IMR-90 (cell line): ENCODE results near the gene PTGES3L. TPM values are rescaled to one million over a fixed set of nuclear protein-coding genes. Genes with fewer than 3 reads are reported as not detected.
"Not testable (repeated sequence)": the region's sequence is repeated elsewhere in the genome, so short reads cannot be mapped to it uniquely, and the experiment has no call there.

ENCODE experiments used
- ATAC-seq: fragments of 200-7000 bp; cut with Tn5 transposase; 2 replicates; pipeline ENCODE4 v1.9.1; 2020; ENCODE audit warnings: low read depth, mild to moderate bottlenecking, moderate library complexity
- BruUV-seq: library from RNA; stranded (reverse); fragments of 400-500 nt; replicated peaks from 2 replicates; lab custom pipeline; 2021; lab: Mats Ljungman, UMichigan
- CTCF ChIA-PET: fragments of 300-600 bp; formaldehyde crosslinking; extraction: SDS; loops from one replicate; lab custom pipeline; 2021; ENCODE audit warnings: antibody characterized with exemption; lab: Yijun Ruan, JAX
- POLR2A ChIA-PET: fragments of 300-600 bp; sonication (Branson Sonifier 250); formaldehyde crosslinking; loops from one replicate; lab custom pipeline; 2022; ENCODE audit warnings: antibody characterized with exemption; ENCODE audit not compliant: unreplicated experiment; lab: Charles Lee
- DNase-seq: peaks from one replicate; pipeline ENCODE4 v3.0.0; 2013
- H2AFZ ChIP-seq: replicated peaks from 2 replicates; pipeline ENCODE3; 2013; ENCODE audit warnings: low read length, mild to moderate bottlenecking; ENCODE audit not compliant: poor library complexity
- H2AK5ac ChIP-seq: 2 replicates; pipeline ENCODE4 v1.6.1; 2013; ENCODE audit warnings: low read depth, low read length, inconsistent platforms
- H2AK9ac ChIP-seq: replicated peaks from 2 replicates; pipeline ENCODE3; 2013; ENCODE audit warnings: mild to moderate bottlenecking, low read depth, low read length, moderate library complexity; ENCODE audit not compliant: poor library complexity
- H2BK120ac ChIP-seq: 2 replicates; pipeline ENCODE4 v1.6.1; 2013; ENCODE audit warnings: low read depth, low read length, inconsistent platforms
- H2BK15ac ChIP-seq: 3 replicates; pipeline ENCODE4 v1.6.1; 2013; ENCODE audit warnings: low read depth, low read length, inconsistent platforms
- H2BK20ac ChIP-seq: 2 replicates; pipeline ENCODE4 v1.6.1; 2013; ENCODE audit warnings: low read depth, mild to moderate bottlenecking, inconsistent platforms, low read length, moderate library complexity
- H2BK5ac ChIP-seq: 2 replicates; pipeline ENCODE4 v1.6.1; 2013; ENCODE audit warnings: mild to moderate bottlenecking, low read depth, low read length, inconsistent platforms; ENCODE audit not compliant: poor library complexity, severe bottlenecking
- H3K14ac ChIP-seq: replicated peaks from 2 replicates; pipeline ENCODE4 v1.6.1; 2013; ENCODE audit warnings: low read depth, low read length, inconsistent platforms
- H3K18ac ChIP-seq: 2 replicates; pipeline ENCODE4 v1.6.1; 2013; ENCODE audit warnings: low read depth, low read length, control low read depth
- H3K23ac ChIP-seq: 2 replicates; pipeline ENCODE4 v1.6.1; 2013; ENCODE audit warnings: low read depth, low read length, inconsistent platforms
- H3K27ac ChIP-seq: 2 replicates; pipeline ENCODE4 v1.5.1; 2013; ENCODE audit warnings: mild to moderate bottlenecking, control low read depth, low read length; ENCODE audit not compliant: insufficient read depth
- H3K27me3 ChIP-seq: 2 replicates; pipeline ENCODE4 v1.6.1; 2013; ENCODE audit warnings: low read length; ENCODE audit not compliant: control insufficient read depth, insufficient read depth
- H3K36me3 ChIP-seq: 2 replicates; pipeline ENCODE4 v1.6.1; 2013; ENCODE audit warnings: low read length, mixed read lengths; ENCODE audit not compliant: control insufficient read depth, insufficient read depth
- H3K4ac ChIP-seq: 2 replicates; pipeline ENCODE4 v1.6.1; 2013; ENCODE audit warnings: low read depth, low read length, inconsistent platforms
- H3K4me1 ChIP-seq: 2 replicates; pipeline ENCODE4 v1.6.1; 2013; ENCODE audit warnings: low read length, mixed read lengths; ENCODE audit not compliant: control insufficient read depth, insufficient read depth
- H3K4me2 ChIP-seq: 2 replicates; pipeline ENCODE4 v1.6.1; 2013; ENCODE audit warnings: low read depth, mild to moderate bottlenecking, control low read depth, low read length, moderate library complexity
- H3K4me3 ChIP-seq: 2 replicates; pipeline ENCODE4 v1.5.1; 2013; ENCODE audit warnings: low read depth, mild to moderate bottlenecking, control low read depth, low read length, moderate library complexity; ENCODE audit not compliant: insufficient read depth
- H3K56ac ChIP-seq: 2 replicates; pipeline ENCODE4 v1.6.1; 2013; ENCODE audit warnings: low read length, inconsistent platforms; ENCODE audit not compliant: insufficient read depth; ENCODE audit errors: extremely low read depth
- H3K79me1 ChIP-seq, 2 experiments: 2 replicates each; pipeline ENCODE4 v1.6.1; 2013; ENCODE audit warnings: low read length in 2 of 2, inconsistent platforms in 1 of 2, low read depth in 1 of 2
- H3K9ac ChIP-seq: 2 replicates; pipeline ENCODE4 v1.6.1; 2013; ENCODE audit warnings: low read depth, low read length, control low read depth
- H3K9me1 ChIP-seq: 2 replicates; pipeline ENCODE4 v1.6.1; 2013; ENCODE audit warnings: low read length, inconsistent platforms; ENCODE audit not compliant: insufficient read depth
- H3K9me3 ChIP-seq: 2 replicates; pipeline ENCODE4 v1.6.1; 2013; ENCODE audit warnings: low read length; ENCODE audit not compliant: control insufficient read depth, insufficient read depth
- H4K20me1 ChIP-seq: 2 replicates; pipeline ENCODE4 v1.6.1; 2013; ENCODE audit warnings: low read length, inconsistent platforms; ENCODE audit not compliant: insufficient read depth
- H4K5ac ChIP-seq: 2 replicates; pipeline ENCODE4 v1.6.1; 2013; ENCODE audit warnings: mild to moderate bottlenecking, low read depth, low read length, control low read depth
- H4K8ac ChIP-seq, 2 experiments: 2 replicates each; pipeline ENCODE4 v1.6.1; 2013; ENCODE audit warnings: low read depth in 2 of 2, low read length in 2 of 2, control low read depth in 1 of 2, inconsistent platforms in 1 of 2
- H4K91ac ChIP-seq: 2 replicates; pipeline ENCODE4 v1.6.1; 2013; ENCODE audit warnings: low read depth, low read length, inconsistent platforms; ENCODE audit not compliant: insufficient read depth
- BHLHE40 ChIP-seq: fragments of 150-350 bp; IDR thresholded peaks from 2 replicates; pipeline ENCODE4 v1.6.1; 2016; ENCODE audit warnings: mild to moderate bottlenecking, low read depth, low read length
- MAFK ChIP-seq: IDR thresholded peaks from 2 replicates; pipeline ENCODE4 v1.6.1; 2012; ENCODE audit warnings: low read depth, low read length, improper control_type of control experiment
- RFX5 ChIP-seq: IDR thresholded peaks from 2 replicates; pipeline ENCODE4 v1.8.0; 2012; ENCODE audit warnings: low read depth, mild to moderate bottlenecking, low read length, moderate library complexity
- WGBS, 2 experiments: methylation state at CpG; one replicate each; pipeline versions ENCODE4 v1.1.5 to v1.1.7; 2013; ENCODE audit warnings: missing lambda C conversion rate in 2 of 2; ENCODE audit not compliant: insufficient read length in 1 of 2; ENCODE audit errors: extremely low coverage in 2 of 2; 5-methylcytosine and 5-hydroxymethylcytosine counted together
- dilution Hi-C: fragments of 300-500 bp; cut with HindIII; formaldehyde crosslinking; loops from one replicate; pipeline ENCODE4 v1.14.3; 2018; ENCODE audit warnings: low sequenced_read_pairs; ENCODE audit not compliant: unreplicated experiment
- in situ Hi-C: fragments of 300-500 bp; cut with MboI; formaldehyde crosslinking; loops from 3 replicates; pipeline ENCODE4 v1.14.3; 2019; ENCODE audit warnings: low sequenced_read_pairs, inconsistent platforms, mixed read lengths
- intact Hi-C: fragments of 100-400 bp; cut with micrococcal nuclease; formaldehyde crosslinking; loops from 2 replicates; pipeline ENCODE4 v1.10.0; 2022
- polyA plus RNA-seq, 3 experiments: library from polyadenylated mRNA; depleted of rRNA; stranded (reverse); fragments of >200 nt; gene quantifications; 2 replicates each; pipeline ENCODE4 v1.2.3, GENCODE V29; 2012; ENCODE audit warnings: low replicate concordance in 1 of 3
- total RNA-seq: library from RNA; depleted of rRNA; stranded (reverse); fragments of >200 nt; gene quantifications from 2 replicates; pipeline ENCODE4 v1.2.3, GENCODE V29; 2012
- TF ChIP-seq, protein P1 (sequence below): fragments of 150-350 bp; IDR thresholded peaks from 2 replicates; pipeline ENCODE4 v1.6.1; 2016; ENCODE audit warnings: low read depth, mild to moderate bottlenecking, low read length, moderate library complexity, borderline replicate concordance

Gene PTGES3L
- total and polyA plus RNA-seq, 2 of the 4 experiments (the other 2 are of a cell fraction): 1.4 to 2.4 TPM

DNA sequence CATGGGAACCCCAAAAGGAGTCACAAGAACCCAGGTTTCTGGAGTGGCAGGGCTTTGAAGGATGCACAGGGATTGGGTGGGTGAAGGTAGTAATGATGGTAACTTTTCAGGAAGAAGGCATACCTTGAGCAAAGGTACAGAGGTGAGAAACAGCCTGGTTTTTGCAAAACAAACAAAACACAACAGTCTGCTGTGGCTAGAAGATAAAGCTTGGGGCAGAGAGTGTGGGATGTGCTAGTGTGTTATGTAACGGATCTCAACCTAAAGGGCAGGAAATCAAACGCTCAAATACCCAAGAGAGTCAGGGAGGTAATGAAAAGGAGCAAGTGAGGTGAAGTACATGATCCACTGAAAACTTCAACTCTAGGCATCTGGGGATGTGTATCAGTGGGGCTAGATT, 4.6 kb downstream of the PTGES3L start:
- Histone ChIP-seq H3K4me2 (no peak overlapping the region), H2AK5ac (no peak overlapping the region), H3K23ac (no peak overlapping the region), H3K27ac (no peak overlapping the region), H3K27me3 (no peaks in the 10 kb centered on the region), H4K5ac (no peak overlapping the region), H3K56ac (no peak overlapping the region), H4K20me1 (no peaks in the 10 kb centered on the region), H2BK5ac (no peak overlapping the region), H2AFZ (no peak overlapping the region), H3K9ac (no peak overlapping the region), H3K14ac (no peak overlapping the region), H3K4ac (no peak overlapping the region), H3K18ac (no peak overlapping the region), H4K8ac (no peak overlapping the region), H2BK120ac (no peak overlapping the region), H3K36me3 (no peaks in the 10 kb centered on the region), H2BK15ac (no peak overlapping the region), H4K91ac (no peak overlapping the region), H2BK20ac (no peak overlapping the region), H3K4me1 (peaks cover 6% of the 10 kb centered on the region), H3K79me1 (peaks cover 0 to 12% of the 10 kb centered on the region in 2 experiments; a peak in 2 of 4 replicates), H3K9me1 (peaks cover 10% of the 10 kb centered on the region), H3K4me3 (no peak overlapping the region), H3K9me3 (no peaks in the 10 kb centered on the region), H2AK9ac (no peak overlapping the region)
- WGBS, 2 experiments: no CpG with 5 or more reads among the region's 2 CpGs
- dilution Hi-C loops (no loop called here), intact Hi-C loops (no loop called here), in situ Hi-C loops (loop anchor here (25.0 kb wide), 1 partner anchor 387 kb away; no protein-coding TSS in a partner anchor)
- TF ChIP-seq MAFK (no peak), BHLHE40 (no peak), RFX5 (no peak)
- TF ChIP-seq, protein P1, sequence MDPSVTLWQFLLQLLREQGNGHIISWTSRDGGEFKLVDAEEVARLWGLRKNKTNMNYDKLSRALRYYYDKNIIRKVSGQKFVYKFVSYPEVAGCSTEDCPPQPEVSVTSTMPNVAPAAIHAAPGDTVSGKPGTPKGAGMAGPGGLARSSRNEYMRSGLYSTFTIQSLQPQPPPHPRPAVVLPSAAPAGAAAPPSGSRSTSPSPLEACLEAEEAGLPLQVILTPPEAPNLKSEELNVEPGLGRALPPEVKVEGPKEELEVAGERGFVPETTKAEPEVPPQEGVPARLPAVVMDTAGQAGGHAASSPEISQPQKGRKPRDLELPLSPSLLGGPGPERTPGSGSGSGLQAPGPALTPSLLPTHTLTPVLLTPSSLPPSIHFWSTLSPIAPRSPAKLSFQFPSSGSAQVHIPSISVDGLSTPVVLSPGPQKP: no peak
- ATAC-seq (no peak), DNase-seq (no peak)
- CTCF ChIA-PET: no interaction called here
- BruUV-seq: no TSS peak
- POLR2A ChIA-PET: no interaction called here

DNA sequence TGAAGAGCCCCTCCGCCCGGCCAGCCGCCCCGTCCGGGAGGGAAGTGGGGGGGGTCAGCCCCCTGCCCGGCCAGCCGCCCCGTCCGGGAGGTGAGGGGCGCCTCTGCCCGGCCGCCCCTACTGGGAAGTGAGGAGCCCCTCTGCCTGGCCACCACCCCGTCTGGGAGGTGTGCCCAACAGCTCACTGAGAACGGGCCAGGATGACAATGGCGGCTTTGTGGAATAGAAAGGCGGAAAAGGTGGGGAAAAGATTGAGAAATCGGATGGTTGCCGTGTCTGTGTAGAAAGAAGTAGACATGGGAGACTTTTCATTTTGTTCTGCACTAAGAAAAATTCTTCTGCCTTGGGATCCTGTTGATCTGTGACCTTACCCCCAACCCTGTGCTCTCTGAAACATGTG, 6.6 kb downstream of the PTGES3L start:
- POLR2A ChIA-PET, CTCF ChIA-PET, H3K79me1 ChIP-seq, H4K20me1 ChIP-seq, H2BK120ac ChIP-seq, H2AK9ac ChIP-seq, H3K18ac ChIP-seq, H3K4me1 ChIP-seq, H3K4ac ChIP-seq, H2BK15ac ChIP-seq, H2AFZ ChIP-seq, H2BK5ac ChIP-seq, H3K56ac ChIP-seq, H3K9me3 ChIP-seq, H2AK5ac ChIP-seq, H3K9ac ChIP-seq, ATAC-seq, DNase-seq, H3K9me1 ChIP-seq, H3K4me2 ChIP-seq, H3K4me3 ChIP-seq, BruUV-seq, H2BK20ac ChIP-seq, H3K27ac ChIP-seq, H4K8ac ChIP-seq, H3K36me3 ChIP-seq, H4K91ac ChIP-seq, H4K5ac ChIP-seq, dilution Hi-C loops, H3K27me3 ChIP-seq, H3K23ac ChIP-seq, H3K14ac ChIP-seq, intact Hi-C loops: not testable (repeated sequence)
- in situ Hi-C loops: loop anchor here (25.0 kb wide), 1 partner anchor 89 kb away; no protein-coding TSS in a partner anchor
- WGBS, 2 experiments: no CpG with 5 or more reads among the region's 18 CpGs
